ENCODE measurements around the gene CNN1. TPM values are rescaled to one million over a fixed set of nuclear protein-coding genes. Genes with fewer than 3 reads are reported as not detected.
A peak's percentile ranks its signal among the peaks of the same experiment; 100 is the strongest.

Gene CNN1
- 269 TPM for polyA plus RNA-seq (2013, experiment 1 of 2; ENCODE audit: insufficient read length)
- polyA plus RNA-seq (2013, experiment 2 of 2; ENCODE audit: insufficient read length) = 287 TPM

- DNase-seq = peak; percentile 94
Observed at GRCh38 chr19:11538232-11539036, at the start of gene CNN1. CNN1 (plus strand) TSS chr19:11538851; CDS start chr19:11538928, 77 bp downstream.

DNA sequence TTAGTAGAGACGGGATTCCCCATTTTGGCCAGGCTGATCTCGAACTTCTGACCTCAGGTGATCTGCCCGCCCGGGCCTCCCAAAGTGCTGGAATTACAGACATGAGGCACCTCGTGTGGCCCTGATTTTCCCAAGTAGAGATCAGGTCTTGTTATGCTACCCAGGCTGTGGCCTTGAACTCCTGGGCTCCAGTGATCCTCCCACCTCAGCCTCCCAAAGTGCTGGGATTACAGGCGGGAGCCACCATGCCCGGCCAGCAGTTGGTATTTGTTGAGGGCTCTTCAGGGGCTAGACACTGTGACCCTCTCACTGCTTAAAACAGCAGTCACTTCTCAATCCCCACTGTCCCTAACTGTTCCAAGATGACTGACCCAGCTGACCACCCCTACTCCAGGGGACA is 49.3 kb upstream of the CNN1 start:
- no peak for DNase-seq

DNA sequence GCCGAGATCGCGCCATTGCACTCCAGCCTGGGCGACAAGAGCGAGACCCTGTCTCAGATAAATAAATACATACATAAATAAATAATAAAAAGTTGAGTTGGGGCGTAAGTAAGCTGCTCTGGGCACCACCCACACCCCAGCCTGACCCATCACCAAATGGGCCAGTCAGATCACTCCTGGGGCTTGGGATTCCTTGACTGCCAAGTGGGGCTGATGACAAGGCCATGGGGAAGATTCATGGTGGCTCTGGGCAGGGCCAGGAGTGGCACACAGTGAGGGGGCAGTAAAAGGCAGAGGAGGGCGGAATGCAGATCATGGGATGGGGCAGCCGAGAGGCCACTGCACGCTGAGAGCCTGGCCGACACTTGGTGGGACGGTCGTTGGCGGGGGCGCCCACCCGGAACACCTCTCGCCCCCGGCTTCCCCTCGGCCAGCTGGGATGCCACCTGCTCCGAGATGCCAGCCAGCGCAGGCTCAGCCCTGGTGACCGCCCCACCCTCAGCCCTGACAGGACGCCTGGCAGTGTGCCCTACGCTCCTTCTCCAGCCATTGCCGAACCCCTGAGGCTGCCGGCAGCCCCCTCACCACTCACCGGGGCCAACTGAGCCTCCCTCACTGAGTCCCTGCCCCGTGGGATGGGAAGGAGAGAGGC is 43.9 kb upstream of the CNN1 start:
- no peak for DNase-seq

DNA sequence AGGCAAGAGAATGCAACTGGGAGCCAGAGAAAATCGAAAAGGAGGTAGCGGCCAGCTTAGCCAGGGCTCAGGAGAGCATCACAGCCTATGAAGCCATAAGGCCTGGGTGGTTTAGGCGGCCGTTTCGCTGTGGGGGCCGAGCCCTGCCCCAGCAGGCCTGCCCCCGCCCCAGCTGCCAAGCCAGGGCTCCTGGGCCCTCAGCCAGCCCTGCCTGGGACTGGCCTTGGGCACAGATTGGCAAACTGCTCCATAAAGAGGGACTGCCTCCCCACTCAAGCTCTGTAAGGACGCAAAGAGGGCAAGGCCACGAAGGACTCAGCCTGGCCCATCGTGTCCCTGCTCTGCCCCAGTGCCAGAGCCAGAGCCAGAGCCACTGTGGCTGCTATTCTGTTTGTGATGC is 43.2 kb upstream of the CNN1 start:
- no peak for DNase-seq

DNA sequence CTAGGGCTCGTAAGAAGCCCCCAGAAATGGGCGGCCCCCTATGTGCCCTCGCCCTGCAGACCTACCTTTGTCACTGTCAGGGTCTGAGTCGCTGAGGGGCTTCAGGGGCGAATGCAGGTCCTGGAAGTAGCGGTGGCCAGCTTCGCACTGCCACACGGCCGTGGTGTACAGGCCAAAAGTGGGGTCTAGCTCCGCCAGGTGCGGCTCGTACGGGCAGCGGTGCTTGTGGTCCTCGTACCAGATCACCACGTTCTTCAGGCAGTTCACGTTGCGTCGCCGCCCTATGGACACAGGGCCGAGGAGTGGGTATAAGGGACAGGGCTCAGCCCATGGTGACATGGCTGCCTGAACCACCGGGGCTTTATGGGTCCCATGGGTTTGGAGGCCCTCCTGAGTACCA is 42.8 kb upstream of the CNN1 start:
- DNase-seq = no peak

DNA sequence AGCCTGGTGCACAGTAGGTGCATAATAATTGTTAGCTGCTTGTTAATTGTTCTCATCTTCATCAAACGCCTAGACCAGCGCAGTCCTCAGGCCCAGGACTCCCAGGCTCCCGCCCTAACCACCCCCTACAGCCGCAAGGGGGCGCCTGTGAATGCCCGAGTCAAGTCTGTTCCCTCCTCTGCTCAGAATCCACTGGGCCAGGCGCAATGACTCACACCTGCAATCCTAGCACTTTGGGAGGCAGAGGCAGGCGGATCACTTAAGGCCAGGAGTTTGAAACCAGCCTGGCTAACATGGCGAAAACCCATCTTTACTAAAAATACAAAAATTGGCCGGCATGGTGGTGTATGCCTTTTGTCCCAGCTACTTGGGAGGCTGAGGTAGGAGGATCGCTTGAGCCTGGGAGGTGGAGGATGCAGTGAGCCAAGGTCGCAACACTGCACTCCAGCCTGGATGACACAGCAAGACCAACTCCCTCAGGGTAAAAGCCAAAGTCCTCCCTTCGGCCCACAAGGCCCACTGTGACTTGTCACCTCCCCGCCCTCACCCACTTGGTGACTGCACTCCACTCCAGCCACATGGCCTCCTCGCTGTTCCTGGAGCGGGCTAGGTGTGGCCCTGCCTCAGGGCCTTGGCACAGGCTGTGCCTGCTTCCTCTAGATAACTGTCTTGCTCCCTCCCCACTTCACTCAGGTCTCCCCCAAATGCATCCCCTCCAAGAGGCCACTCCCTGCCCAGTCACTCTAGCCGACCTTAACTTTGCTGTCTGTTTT is 42.1 kb upstream of the CNN1 start:
- DNase-seq = peak; percentile 82

GRCh38 chr19:11499220-11499726 is 39.4 kb upstream of the CNN1 start:
- no peak for DNase-seq

- DNase-seq = no peak
Observed at GRCh38 chr19:11499890-11500420, 38.7 kb upstream of the CNN1 start.

DNA sequence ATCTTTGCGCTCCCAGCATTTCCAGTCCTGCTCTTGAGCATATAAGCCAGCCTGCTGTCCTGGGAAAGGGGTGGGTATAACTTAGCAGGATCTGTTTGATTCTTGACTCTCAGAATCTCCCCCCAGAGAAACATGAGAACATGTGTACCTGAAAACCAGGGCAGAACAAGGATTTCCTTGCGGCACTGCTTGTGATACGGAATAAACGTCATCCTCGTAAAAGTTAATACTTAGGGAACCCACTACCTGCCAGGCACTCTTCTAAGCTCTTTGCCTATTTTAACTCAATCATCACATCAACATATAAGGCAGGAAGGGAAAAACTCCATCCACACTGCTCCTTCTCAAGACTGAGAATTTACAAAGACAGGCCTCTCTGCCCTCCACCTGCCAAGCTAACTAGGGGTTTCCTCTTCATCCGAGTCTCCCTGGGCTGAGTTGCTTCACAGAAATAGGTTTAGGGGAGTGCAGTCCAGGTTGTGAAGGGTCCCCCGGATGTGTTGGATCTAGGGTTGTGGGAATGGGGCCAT is 34.1 kb upstream of the CNN1 start:
- no peak for DNase-seq

DNA sequence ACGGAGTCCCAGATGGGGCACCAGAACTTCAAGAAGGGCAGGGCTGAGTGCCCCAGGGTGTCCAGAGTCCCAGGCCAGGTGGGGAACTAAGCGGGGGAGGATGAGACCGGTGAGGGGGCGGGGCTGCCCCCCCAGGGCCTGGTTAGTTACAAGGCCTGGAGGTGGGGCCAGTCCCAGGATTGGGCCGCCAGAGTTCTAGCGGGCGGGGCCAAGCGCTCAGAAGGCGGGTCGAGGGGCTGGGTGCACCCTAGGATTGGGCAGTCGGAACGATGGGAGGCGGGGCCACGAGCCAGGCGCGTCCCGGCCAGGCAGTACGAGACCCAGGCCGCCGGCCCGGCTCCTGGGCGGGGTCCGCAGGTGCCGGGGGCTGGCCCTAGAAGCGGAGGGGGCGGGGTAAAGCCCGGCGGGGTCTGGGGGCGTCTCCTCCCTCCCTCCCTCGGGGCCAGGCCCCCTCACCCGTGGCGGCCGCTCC is 33.6 kb upstream of the CNN1 start:
- peak; percentile 94 for DNase-seq

- peak; percentile 95 for DNase-seq
Observed at GRCh38 chr19:11505504-11506100, 33.0 kb upstream of the CNN1 start, which contains the start of gene ZNF653. ZNF653 (minus strand) TSS chr19:11505839; CDS start chr19:11505786, 53 bp downstream.

GRCh38 chr19:11506101-11506555 is 32.5 kb upstream of the CNN1 start:
- no peak for DNase-seq

DNA sequence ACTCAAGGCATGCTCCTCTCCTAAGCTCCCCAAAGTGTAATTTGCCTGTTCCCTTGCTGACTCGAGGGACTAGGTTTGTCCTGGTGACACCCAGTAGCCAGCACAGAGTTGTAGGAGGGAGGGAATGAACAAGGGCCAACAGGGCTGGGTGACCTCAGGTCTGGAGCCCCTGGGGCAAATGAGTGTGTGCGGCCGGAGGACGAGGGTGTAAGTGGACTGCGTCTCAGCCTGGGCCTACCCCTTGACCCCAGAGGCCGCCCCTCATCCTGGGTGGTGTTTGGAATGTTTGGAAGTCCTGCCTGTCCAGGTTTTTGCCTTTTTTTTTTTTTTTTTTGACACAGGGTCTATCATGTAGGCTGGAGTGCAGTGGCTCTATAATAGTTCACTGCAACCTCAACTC is 31.7 kb upstream of the CNN1 start:
- DNase-seq = no peak

DNA sequence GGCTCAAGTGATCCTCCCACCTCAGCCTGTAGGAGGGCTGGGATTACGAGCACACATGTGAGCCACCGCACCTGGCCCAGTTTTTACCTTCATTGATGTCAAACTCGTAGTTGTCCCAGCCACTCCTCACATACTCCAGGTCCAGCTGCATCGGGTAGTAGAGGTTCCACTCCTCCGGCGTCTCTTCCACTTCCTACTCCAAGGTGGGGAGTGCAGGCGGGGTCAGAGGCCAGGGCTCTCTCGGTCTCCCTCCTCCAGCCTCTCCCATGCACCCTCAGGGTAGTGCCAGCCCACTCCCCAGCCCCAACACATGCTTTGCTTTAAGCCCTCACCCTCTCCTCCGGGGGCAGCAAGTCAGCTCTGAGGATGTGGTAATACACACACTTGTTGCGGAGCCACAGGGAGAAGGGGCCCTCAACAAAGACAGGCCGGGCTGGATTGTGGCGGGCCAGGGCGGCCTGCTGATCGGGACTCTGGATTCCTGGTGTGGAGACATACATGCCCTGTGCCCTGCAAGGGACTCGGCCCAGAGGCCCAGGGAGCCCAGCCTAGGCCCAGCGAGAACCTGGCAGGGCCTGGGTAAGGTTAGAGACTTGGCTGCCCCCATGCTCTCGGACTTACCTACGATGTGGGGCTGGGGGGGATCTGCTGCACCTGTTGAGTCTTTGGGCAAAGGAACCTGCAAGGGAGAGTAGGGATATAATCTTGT is 31.1 kb upstream of the CNN1 start:
- DNase-seq = no peak

- no peak for DNase-seq
Observed at GRCh38 chr19:11510444-11510843, 28.2 kb upstream of the CNN1 start.

- no peak for DNase-seq
Observed at GRCh38 chr19:11513946-11514345, 24.7 kb upstream of the CNN1 start.

- DNase-seq = no peak
Observed at GRCh38 chr19:11519138-11519537, 19.5 kb upstream of the CNN1 start.

GRCh38 chr19:11528551-11529341 is 9.9 kb upstream of the CNN1 start, which contains the start of gene ECSIT:
ECSIT (minus strand) TSS chr19:11529134; CDS start chr19:11519170, 9,964 bp downstream.
- peak; percentile 99 for DNase-seq

DNA sequence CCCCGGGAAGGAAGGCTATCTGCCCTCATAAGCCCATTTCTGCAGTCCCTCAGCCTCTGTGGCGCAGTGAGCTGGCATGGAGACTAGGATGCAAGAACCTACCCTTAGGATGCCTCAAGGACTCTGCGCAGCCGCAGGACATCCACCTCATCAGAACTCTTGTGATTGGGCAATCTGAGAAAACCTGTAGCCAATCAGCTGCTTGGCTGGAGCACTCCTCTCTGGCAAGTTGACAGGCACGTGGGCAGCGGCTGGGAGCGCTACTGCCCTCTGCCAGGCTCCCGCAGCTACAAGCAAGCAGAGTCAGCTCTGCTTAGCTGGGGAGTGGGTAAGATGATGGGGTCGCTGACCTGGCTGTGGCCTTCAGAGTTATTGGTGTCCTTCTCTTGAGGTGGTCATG is 8.2 kb upstream of the CNN1 start:
- DNase-seq = peak; percentile 76

GRCh38 chr19:11534538-11534937 is 4.1 kb upstream of the CNN1 start:
- no peak for DNase-seq

All from fibroblast of skin of abdomen (primary cell).